HepG2 (cell line): ENCODE results near the gene DENND11. TPM values are rescaled to one million over a fixed set of nuclear protein-coding genes. Genes with fewer than 3 reads are reported as not detected.

ENCODE experiments used
- ATF5 ChIP-seq: sonication (generic); formaldehyde crosslinking; IDR thresholded peaks from 2 replicates; pipeline ENCODE4 v1.4.0; 2020; ENCODE audit warnings: mild to moderate bottlenecking, low read depth, missing genetic modification reagents
- CCDC6 ChIP-seq: sonication (generic); formaldehyde crosslinking; IDR thresholded peaks from 2 replicates; pipeline ENCODE4 v1.8.1; 2022; ENCODE audit warnings: mild to moderate bottlenecking, missing genetic modification reagents, moderate library complexity
- DNMT3B ChIP-seq: conservative IDR thresholded peaks from 2 replicates; pipeline ENCODE4 v1.6.1; 2016; ENCODE audit warnings: missing biosample characterization, control low read depth
- EHMT2 ChIP-seq: fragments of 200-600 bp; sonication (generic); IDR thresholded peaks from 2 replicates; pipeline ENCODE4 v1.7.0; 2017; ENCODE audit warnings: antibody characterized with exemption, low read depth, low read length, borderline replicate concordance
- IKZF5 ChIP-seq: IDR thresholded peaks from 2 replicates; pipeline ENCODE4 v1.6.1; 2018; ENCODE audit warnings: missing genetic modification reagents, mild to moderate bottlenecking, missing compliant biosample characterization
- MIER3 ChIP-seq: IDR thresholded peaks from 2 replicates; pipeline ENCODE4 v1.6.1; 2016; ENCODE audit warnings: missing compliant biosample characterization, borderline replicate concordance
- MTF2 ChIP-seq: sonication (generic); formaldehyde crosslinking; IDR thresholded peaks from 2 replicates; pipeline ENCODE4 v1.5.0; 2020; ENCODE audit warnings: missing genetic modification reagents, borderline replicate concordance
- NRL ChIP-seq: sonication (generic); formaldehyde crosslinking; IDR thresholded peaks from 2 replicates; pipeline ENCODE4 v1.5.0; 2020; ENCODE audit warnings: missing genetic modification reagents, mild to moderate bottlenecking, moderate library complexity, borderline replicate concordance
- POLR2AphosphoS5 ChIP-seq: IDR thresholded peaks from 2 replicates; pipeline ENCODE4 v1.6.1; 2012; ENCODE audit warnings: low read depth, low read length
- REL ChIP-seq: sonication (generic); formaldehyde crosslinking; conservative IDR thresholded peaks from 2 replicates; pipeline ENCODE4 v1.8.0; 2022; ENCODE audit warnings: mild to moderate bottlenecking, missing genetic modification reagents, moderate library complexity
- SMAD3 ChIP-seq: sonication (generic); formaldehyde crosslinking; IDR thresholded peaks from 2 replicates; pipeline ENCODE4 v1.4.0; 2020; ENCODE audit warnings: missing genetic modification reagents
- SRF ChIP-seq: IDR thresholded peaks from 2 replicates; pipeline ENCODE4 v1.6.1; 2011; ENCODE audit warnings: mild to moderate bottlenecking, low read depth, low read length, moderate library complexity
- SRSF1 ChIP-seq: fragments of 200-400 bp; formaldehyde crosslinking; optimal IDR thresholded peaks from 2 replicates; pipeline ENCODE3; 2017; ENCODE audit warnings: mild to moderate bottlenecking, low read depth, low read length, moderate library complexity
- ZBTB37 ChIP-seq: sonication (generic); formaldehyde crosslinking; IDR thresholded peaks from 2 replicates; pipeline ENCODE4 v1.4.0; 2020; ENCODE audit warnings: mild to moderate bottlenecking, missing genetic modification reagents
- ZNF232 ChIP-seq: sonication (generic); formaldehyde crosslinking; IDR thresholded peaks from 2 replicates; pipeline ENCODE4 v1.4.0; 2020; ENCODE audit warnings: missing genetic modification reagents, borderline replicate concordance
- ZNF276 ChIP-seq: sonication (generic); formaldehyde crosslinking; IDR thresholded peaks from 2 replicates; pipeline ENCODE4 v1.4.0; 2020; ENCODE audit warnings: mild to moderate bottlenecking, low read depth, missing genetic modification reagents
- ZNF335 ChIP-seq: sonication (generic); formaldehyde crosslinking; IDR thresholded peaks from 2 replicates; pipeline ENCODE4 v1.4.0; 2020; ENCODE audit warnings: missing genetic modification reagents
- ZNF362 ChIP-seq: sonication (generic); formaldehyde crosslinking; IDR thresholded peaks from 2 replicates; pipeline ENCODE4 v1.4.0; 2020; ENCODE audit warnings: missing genetic modification reagents, mild to moderate bottlenecking, borderline replicate concordance
- ZNF629 ChIP-seq: sonication (generic); formaldehyde crosslinking; conservative IDR thresholded peaks from 2 replicates; pipeline ENCODE4 v1.5.0; 2020; ENCODE audit warnings: missing genetic modification reagents
- ZNF788 ChIP-seq: sonication (generic); formaldehyde crosslinking; IDR thresholded peaks from 2 replicates; pipeline ENCODE4 v1.5.0; 2020; ENCODE audit warnings: mild to moderate bottlenecking, missing genetic modification reagents, borderline replicate concordance
- ZNF883 ChIP-seq: sonication (generic); formaldehyde crosslinking; IDR thresholded peaks from 2 replicates; pipeline ENCODE4 v1.5.1; 2020; ENCODE audit warnings: mild to moderate bottlenecking, missing genetic modification reagents; ENCODE audit errors: not compliant biosample characterization
- polyA plus RNA-seq, 8 experiments: library from polyadenylated mRNA; depleted of rRNA in 3 of 8; stranded (reverse) in 7 of 8; unstranded in 1 of 8; fragments of >200 nt; fragmentation: Illumina TruSeq in 4 of 8; extraction: Trizol in 4 of 8; gene quantifications; 2 replicates each; pipeline versions ENCODE4 v1.2.1 to v1.2.3, GENCODE V29; 2011 to 2016; ENCODE audit warnings: low read depth in 4 of 8, missing spikeins in 1 of 8, mixed read lengths in 1 of 8; ENCODE audit not compliant: insufficient read depth in 1 of 8
- total RNA-seq, 5 experiments: library from RNA; depleted of rRNA; stranded (reverse); fragments of >200 nt; fragmentation: Illumina TruSeq; extraction: Trizol; gene quantifications; 2 replicates each; pipeline ENCODE4 v1.2.3, GENCODE V29; 2016; ENCODE audit warnings: low read depth in 1 of 5

The DENND11 gene
- total and polyA plus RNA-seq, 2 of the 13 experiments (the other 11 are each of a cell fraction or from before 2014, with no cell fraction given): 7.1 to 10.5 TPM

GRCh38 chr7:141737836-141738591, 36.0 kb upstream of the DENND11 start, which contains the start of gene SSBP1 (continued):
- TF ChIP-seq POLR2AphosphoS5 (peak; percentile 98), IKZF5 (CRISPR knock-in tag) (peak; percentile 97), SRSF1 (peak; percentile 27), SRF (peak; percentile 79; the same call in 1 of the 2 replicates), NRL (peak; percentile 64; the same call in 1 of the 2 replicates), ZNF629 (CRISPR knock-in tag) (0 out of 2 replicates have a peak, but pooled peaks have one; percentile 16), MIER3 (CRISPR knock-in tag) (peak; percentile 94; the same call in 1 of the 2 replicates), ZNF788 (peak; percentile 95), ATF5 (CRISPR knock-in tag) (0 out of 2 replicates have a peak, but pooled peaks have one; percentile 16), DNMT3B (CRISPR knock-in tag) (peak; percentile 34; the same call in 1 of the 2 replicates), REL (0 out of 2 replicates have a peak, but pooled peaks have one; percentile 38), EHMT2 (peak; percentile 91; the same call in 1 of the 2 replicates), ZNF232 (CRISPR knock-in tag) (peak; percentile 90; the same call in 1 of the 2 replicates), ZNF362 (CRISPR knock-in tag) (no peak; the same call in 1 of the 2 replicates), ZNF883 (peak; percentile 89), CCDC6 (CRISPR knock-in tag) (peak; percentile 89), ZBTB37 (CRISPR knock-in tag) (no peak), ZNF335 (CRISPR knock-in tag) (peak; percentile 86), SMAD3 (CRISPR knock-in tag) (peak; percentile 99), ZNF276 (CRISPR knock-in tag) (0 out of 2 replicates have a peak, but pooled peaks have one; percentile 55), MTF2 (0 out of 2 replicates have a peak, but pooled peaks have one; percentile 39)
